ENCODE measurements around the gene SPRED1.

Gene SPRED1

DNA sequence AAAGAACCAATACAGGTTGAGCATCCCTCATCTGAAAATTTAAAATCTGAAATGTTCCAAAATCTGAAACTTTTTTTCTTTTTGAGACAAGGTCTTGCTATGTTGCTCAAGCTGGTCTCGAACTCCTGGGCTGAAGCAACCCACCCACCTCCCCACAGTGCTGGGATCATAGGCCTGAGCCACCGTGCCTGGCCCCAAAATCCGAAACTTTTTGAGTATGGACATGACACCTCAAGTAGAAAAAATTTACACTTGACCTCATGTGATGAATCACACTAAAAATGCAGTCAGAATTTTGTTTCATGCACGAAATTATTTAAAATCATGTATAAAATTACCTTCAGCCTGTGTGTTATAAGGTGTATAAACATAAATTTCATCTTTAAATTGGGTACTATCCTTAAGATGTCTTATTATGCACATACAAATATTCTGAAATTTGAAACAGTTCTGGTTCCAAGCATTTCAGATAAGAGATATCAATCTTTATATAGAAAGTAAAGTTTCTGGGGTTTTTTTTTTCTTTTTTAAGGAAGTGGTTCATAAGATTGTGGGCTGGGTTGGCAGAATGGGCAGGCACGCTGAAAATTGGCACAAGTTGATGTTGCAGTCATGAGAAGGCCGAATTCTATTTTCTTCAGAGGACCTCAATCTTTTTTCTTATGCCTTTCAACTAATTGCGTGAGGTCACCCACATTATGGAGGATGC, 72.5 kb downstream of the SPRED1 start:
- Histone ChIP-seq H3K4me1 (peaks cover 7% of the 10 kb centered on the region; the same call in 1 of the 2 replicates), H3K36me3 (peaks cover 15% of the 10 kb centered on the region), H3K4me3 (ENCODE audit: low read depth, low read length) (no peak overlapping the region), H3K27me3 (no peaks in the 10 kb centered on the region), H3K9me3 (no peaks in the 10 kb centered on the region)
- TF ChIP-seq, protein P1, sequence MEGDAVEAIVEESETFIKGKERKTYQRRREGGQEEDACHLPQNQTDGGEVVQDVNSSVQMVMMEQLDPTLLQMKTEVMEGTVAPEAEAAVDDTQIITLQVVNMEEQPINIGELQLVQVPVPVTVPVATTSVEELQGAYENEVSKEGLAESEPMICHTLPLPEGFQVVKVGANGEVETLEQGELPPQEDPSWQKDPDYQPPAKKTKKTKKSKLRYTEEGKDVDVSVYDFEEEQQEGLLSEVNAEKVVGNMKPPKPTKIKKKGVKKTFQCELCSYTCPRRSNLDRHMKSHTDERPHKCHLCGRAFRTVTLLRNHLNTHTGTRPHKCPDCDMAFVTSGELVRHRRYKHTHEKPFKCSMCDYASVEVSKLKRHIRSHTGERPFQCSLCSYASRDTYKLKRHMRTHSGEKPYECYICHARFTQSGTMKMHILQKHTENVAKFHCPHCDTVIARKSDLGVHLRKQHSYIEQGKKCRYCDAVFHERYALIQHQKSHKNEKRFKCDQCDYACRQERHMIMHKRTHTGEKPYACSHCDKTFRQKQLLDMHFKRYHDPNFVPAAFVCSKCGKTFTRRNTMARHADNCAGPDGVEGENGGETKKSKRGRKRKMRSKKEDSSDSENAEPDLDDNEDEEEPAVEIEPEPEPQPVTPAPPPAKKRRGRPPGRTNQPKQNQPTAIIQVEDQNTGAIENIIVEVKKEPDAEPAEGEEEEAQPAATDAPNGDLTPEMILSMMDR (IDR thresholded peaks at IDR 0.05; ENCODE audit: low read depth, low read length): no peak
- DNase-seq: no peak

DNA sequence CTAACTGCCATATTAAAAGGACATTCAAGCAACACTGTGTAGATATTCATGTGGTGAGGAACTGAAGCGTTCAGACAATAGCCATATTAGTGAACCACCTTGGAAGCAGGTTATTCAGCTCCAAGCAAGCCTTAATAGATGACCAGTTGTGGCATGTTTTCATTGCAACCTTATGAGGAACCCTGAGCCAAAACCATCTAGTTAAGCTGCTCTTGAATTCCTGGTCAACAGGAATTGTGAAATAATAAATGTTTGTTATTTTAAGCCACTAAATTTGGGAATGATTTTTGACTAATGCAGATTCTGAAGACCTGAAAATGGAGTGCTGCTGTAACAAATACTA, 73.0 kb downstream of the SPRED1 start:
- H3K27me3 ChIP-seq: no peaks in the 10 kb centered on the region
- peaks cover 7% of the 10 kb centered on the region; the same call in 1 of the 2 replicates for H3K4me1 ChIP-seq
- TF ChIP-seq, protein P1 (IDR thresholded peaks at IDR 0.05; ENCODE audit: low read depth, low read length): no peak
- peaks cover 15% of the 10 kb centered on the region for H3K36me3 ChIP-seq
- H3K4me3 ChIP-seq (ENCODE audit: low read depth, low read length): no peak overlapping the region
- no peaks in the 10 kb centered on the region for H3K9me3 ChIP-seq
- no peak for DNase-seq

DNA sequence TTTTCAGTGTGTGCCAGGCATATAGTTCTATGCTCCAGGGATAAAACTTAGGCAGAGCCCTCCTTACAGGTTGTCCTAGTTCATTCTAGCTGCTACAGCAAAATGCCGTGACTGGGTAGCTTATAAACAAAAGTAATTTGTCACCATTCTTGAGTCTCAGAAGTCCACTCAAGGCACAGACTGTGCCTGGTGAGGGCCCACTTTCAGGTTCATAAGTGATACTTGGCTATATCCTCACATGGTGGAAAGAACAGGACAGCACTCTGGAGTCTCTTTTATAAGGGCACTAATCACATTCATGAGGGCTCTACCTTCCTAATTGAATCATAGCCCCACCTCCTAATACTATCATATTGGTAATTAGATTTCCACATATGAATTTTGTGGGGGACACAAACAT, 80.1 kb downstream of the SPRED1 start:
- Histone ChIP-seq H3K9me3 (no peaks in the 10 kb centered on the region), H3K36me3 (peaks cover under 1% of the 10 kb centered on the region; the same call in 1 of the 2 replicates), H3K4me1 (0 out of 2 replicates have a peak, but pooled peaks cover 4% of the 10 kb centered on the region), H3K27me3 (no peaks in the 10 kb centered on the region), H3K4me3 (ENCODE audit: low read depth, low read length) (no peak overlapping the region)
- TF ChIP-seq, protein P1 (IDR thresholded peaks at IDR 0.05; ENCODE audit: low read depth, low read length): no peak
- DNase-seq: no peak

DNA sequence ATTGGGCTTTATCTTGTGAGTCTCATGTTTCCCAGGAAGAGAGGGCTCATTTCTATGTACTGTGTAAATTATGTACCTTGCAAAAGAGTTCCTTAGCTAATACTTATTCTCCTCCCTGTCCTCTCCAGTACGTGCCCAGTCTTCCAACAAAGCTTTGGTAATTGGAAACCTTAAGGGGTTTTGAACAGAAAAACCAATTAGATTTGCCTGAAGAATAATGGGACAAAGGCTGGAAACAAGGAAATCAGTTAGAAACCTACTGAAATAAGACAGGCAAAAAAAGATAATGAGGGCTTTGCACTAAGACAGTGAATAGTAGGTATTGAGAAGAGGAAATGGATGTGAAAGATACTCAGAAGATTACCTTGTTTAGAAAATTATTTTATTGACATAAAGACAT, 82.5 kb downstream of the SPRED1 start:
- Histone ChIP-seq H3K27me3 (no peaks in the 10 kb centered on the region), H3K36me3 (no peaks in the 10 kb centered on the region), H3K4me3 (ENCODE audit: low read depth, low read length) (no peak overlapping the region), H3K4me1 (0 out of 2 replicates have a peak, but pooled peaks cover 4% of the 10 kb centered on the region), H3K9me3 (no peaks in the 10 kb centered on the region)
- TF ChIP-seq, protein P1 (IDR thresholded peaks at IDR 0.05; ENCODE audit: low read depth, low read length): no peak
- DNase-seq: no peak

DNA sequence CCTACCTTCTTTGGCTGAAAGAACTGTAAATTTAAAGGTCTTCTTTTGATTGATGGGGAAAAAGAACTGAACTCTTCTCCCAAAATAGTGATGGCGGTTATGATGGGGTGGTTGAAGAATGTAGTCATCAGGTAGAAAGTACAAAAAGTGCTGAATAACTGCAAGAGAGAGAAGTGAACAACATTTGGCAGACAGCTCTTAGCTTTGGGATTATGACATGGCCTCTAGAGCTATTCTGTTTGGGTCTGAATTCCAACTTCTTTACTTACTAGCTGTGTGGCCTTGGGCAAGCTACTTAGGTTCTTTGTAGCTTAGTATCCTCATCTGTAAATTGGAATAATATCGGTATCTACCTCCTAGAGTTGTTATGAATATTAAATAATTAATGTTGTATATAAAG, 91.7 kb downstream of the SPRED1 start:
- Histone ChIP-seq H3K4me1 (no peaks in the 10 kb centered on the region), H3K36me3 (no peaks in the 10 kb centered on the region; the same call in 1 of the 2 replicates), H3K9me3 (no peaks in the 10 kb centered on the region), H3K27me3 (no peaks in the 10 kb centered on the region), H3K4me3 (ENCODE audit: low read depth, low read length) (no peak overlapping the region)
- TF ChIP-seq, protein P1 (IDR thresholded peaks at IDR 0.05; ENCODE audit: low read depth, low read length): no peak
- no peak for DNase-seq

DNA sequence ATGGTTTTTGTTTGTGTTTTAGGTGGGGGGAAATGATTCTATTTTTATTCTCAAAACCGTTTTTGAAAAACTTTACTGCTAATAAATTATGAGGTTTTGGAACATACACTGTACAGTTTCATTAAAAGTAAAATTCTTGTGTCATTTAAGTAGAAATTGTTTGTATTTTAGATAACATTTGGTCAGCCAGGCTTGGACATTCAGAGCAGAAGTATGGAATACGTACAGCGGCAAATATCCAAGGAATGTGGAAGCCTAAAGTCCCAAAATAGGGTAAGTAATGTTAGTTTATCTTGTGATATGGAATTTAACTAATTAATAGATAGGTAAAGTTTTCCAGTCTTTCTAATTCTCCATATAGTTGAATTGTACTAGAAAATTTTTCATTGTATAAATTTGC, 96.6 kb downstream of the SPRED1 start:
- no peaks in the 10 kb centered on the region for H3K4me1 ChIP-seq
- peaks cover 20% of the 10 kb centered on the region for H3K36me3 ChIP-seq
- DNase-seq: no peak
- no peaks in the 10 kb centered on the region for H3K9me3 ChIP-seq
- TF ChIP-seq, protein P1 (IDR thresholded peaks at IDR 0.05; ENCODE audit: low read depth, low read length): no peak
- no peaks in the 10 kb centered on the region for H3K27me3 ChIP-seq
- no peak overlapping the region for H3K4me3 ChIP-seq (ENCODE audit: low read depth, low read length)
